GM19240 (cell line): ENCODE data around the gene PSMC3IP.
"Not testable (repeated sequence)": the region's sequence is repeated elsewhere in the genome, so short reads cannot be mapped to it uniquely, and the experiment has no call there.

ENCODE experiments used
- DNase-seq: peaks from one replicate; pipeline ENCODE4 v3.0.0; 2011; ENCODE audit warnings: low spot score; ENCODE audit not compliant: insufficient read length

Gene PSMC3IP

GRCh38 chr17:42540558-42540957 is 37.0 kb downstream of the PSMC3IP start:
- DNase-seq = not testable (repeated sequence)

- DNase-seq = no peak
Observed at GRCh38 chr17:42538482-42538881, 39.0 kb downstream of the PSMC3IP start.

- DNase-seq = no peak
Observed at GRCh38 chr17:42537826-42538451, 39.6 kb downstream of the PSMC3IP start.

- no peak for DNase-seq
Observed at GRCh38 chr17:42537156-42537805, 40.2 kb downstream of the PSMC3IP start.

- peak; percentile 95 for DNase-seq
Observed at GRCh38 chr17:42536372-42537155, 41.0 kb downstream of the PSMC3IP start.

- peak; percentile 100 for DNase-seq
Observed at GRCh38 chr17:42536048-42536371, 41.5 kb downstream of the PSMC3IP start, which contains the start of gene NAGLU. Gene NAGLU (plus strand): TSS chr17:42536241. CDS start chr17:42536273, 32 bp downstream.

GRCh38 chr17:42535155-42536047 is 42.1 kb downstream of the PSMC3IP start:
- DNase-seq = no peak

GRCh38 chr17:42531455-42532354 is 45.8 kb downstream of the PSMC3IP start:
- DNase-seq = no peak

- DNase-seq = no peak
Observed at GRCh38 chr17:42530952-42531454, 46.5 kb downstream of the PSMC3IP start.

GRCh38 chr17:42529061-42529460 is 48.5 kb downstream of the PSMC3IP start:
- DNase-seq = no peak

- no peak for DNase-seq
Observed at GRCh38 chr17:42527932-42528331, 49.6 kb downstream of the PSMC3IP start.

- no peak for DNase-seq
Observed at GRCh38 chr17:42526031-42526444, 51.5 kb downstream of the PSMC3IP start.

- no peak for DNase-seq
Observed at GRCh38 chr17:42525221-42525620, 52.3 kb downstream of the PSMC3IP start.

- no peak for DNase-seq
Observed at GRCh38 chr17:42522798-42523278, 54.7 kb downstream of the PSMC3IP start.
